HCT116 (cell line): ENCODE measurements around the gene TAF12. TPM values are rescaled to one million over a fixed set of nuclear protein-coding genes. Genes with fewer than 3 reads are reported as not detected.

Source experiments
- ATAC-seq: fragments of 200-7000 bp; cut with Tn5 transposase; 2 replicates; pipeline ENCODE4 v1.9.1; 2020; ENCODE audit warnings: mild to moderate bottlenecking, moderate library complexity
- BruUV-seq: library from RNA; stranded (reverse); fragments of 400-500 nt; replicated peaks from 2 replicates; lab custom pipeline; 2021; lab: Mats Ljungman, UMichigan
- CTCF ChIA-PET: fragments of 300-600 bp; sonication (Branson Sonifier 250); formaldehyde crosslinking; loops from one replicate; lab custom pipeline; 2021; ENCODE audit warnings: antibody characterized with exemption; lab: Charles Lee
- POLR2A ChIA-PET: fragments of 300-600, 350-600 bp; sonication (Branson Sonifier 250); formaldehyde crosslinking; loops from one replicate; lab custom pipeline; 2021; ENCODE audit warnings: antibody characterized with exemption; lab: Charles Lee
- RAD21 ChIA-PET, 2 experiments: fragments of 300-600 bp; sonication (Branson Sonifier 250); formaldehyde crosslinking; loops; one replicate each; lab custom pipeline; 2023; ENCODE audit warnings: low total read pairs in 2 of 2; ENCODE audit not compliant: uncharacterized antibody in 2 of 2, unreplicated experiment in 2 of 2, low non-redundant PET in 1 of 2; lab: Charles Lee
- DNase-seq: peaks from one replicate; pipeline ENCODE4 v3.0.0-alpha.2; 2010; ENCODE audit warnings: low read depth, low spot score
- H2AFZ ChIP-seq: fragments of 200-600 bp; shearing (Covaris generic), sonication (generic); 2 replicates; pipeline ENCODE4 v1.6.1; 2017; ENCODE audit warnings: low read depth, mixed run types, mixed read lengths, antibody characterized with exemption, low read length; ENCODE audit not compliant: poor library complexity, severe bottlenecking
- H3K27ac ChIP-seq: 2 replicates; pipeline ENCODE4 v1.5.1; 2012; ENCODE audit warnings: low read depth, low read length
- H3K27me3 ChIP-seq: fragments of 200-600 bp; sonication (generic); 2 replicates; pipeline ENCODE4 v1.6.1; 2016; ENCODE audit warnings: mixed run types, low read length, mixed read lengths; ENCODE audit not compliant: insufficient read depth
- H3K36me3 ChIP-seq, 2 experiments: fragments of 200-500 bp in 1 of 2; fragments of 200-600 bp in 1 of 2; sonication (Bioruptor generic) in 1 of 2; sonication (generic) in 1 of 2; 2 replicates each; pipeline versions ENCODE4 v1.5.1 to v1.6.1; 2014 to 2016; ENCODE audit warnings: low read length in 2 of 2, inconsistent platforms in 1 of 2, mixed read lengths in 1 of 2, mixed run types in 1 of 2; ENCODE audit not compliant: insufficient read depth in 2 of 2, control insufficient read depth in 1 of 2
- H3K4me1 ChIP-seq, 2 experiments: fragments of 200-600 bp in 1 of 2; sonication (generic) in 1 of 2; 2 replicates each; pipeline versions ENCODE4 v1.5.1 to v1.6.1; 2012 to 2017; ENCODE audit warnings: low read length in 2 of 2, inconsistent platforms in 1 of 2, mild to moderate bottlenecking in 1 of 2, mixed read lengths in 1 of 2, mixed run types in 1 of 2, moderate library complexity in 1 of 2; ENCODE audit not compliant: insufficient read depth in 2 of 2, control insufficient read depth in 1 of 2
- H3K4me2 ChIP-seq: fragments of 200-600 bp; sonication (generic); 2 replicates; pipeline ENCODE4 v1.6.1; 2017; ENCODE audit warnings: mixed run types, low read length, mixed read lengths
- H3K4me3 ChIP-seq, 2 experiments: fragments of 200-600 bp in 1 of 2; sonication (generic) in 1 of 2; replicated peaks in 1 of 2; 2 replicates each; pipeline ENCODE4 v1.5.1; 2011 to 2016; ENCODE audit warnings: low read length in 2 of 2, control low read depth in 1 of 2, low read depth in 1 of 2, mild to moderate bottlenecking in 1 of 2, mixed read lengths in 1 of 2, mixed run types in 1 of 2
- H3K79me2 ChIP-seq: fragments of 200-600 bp; sonication (generic); 2 replicates; pipeline ENCODE4 v1.6.1; 2017; ENCODE audit warnings: mild to moderate bottlenecking, mixed run types, low read length, moderate library complexity, mixed read lengths; ENCODE audit not compliant: insufficient read depth
- H3K9ac ChIP-seq: fragments of 200-600 bp; sonication (generic); 2 replicates; pipeline ENCODE4 v1.6.1; 2016; ENCODE audit warnings: low read length, mixed read lengths
- H3K9me2 ChIP-seq: fragments of 200-600 bp; sonication (generic), shearing (Covaris generic); 2 replicates; pipeline ENCODE4 v1.6.1; 2017; ENCODE audit warnings: mixed run types, mild to moderate bottlenecking, moderate library complexity; ENCODE audit not compliant: insufficient read depth
- H3K9me3 ChIP-seq, 2 experiments: fragments of 200-500 bp in 1 of 2; fragments of 200-600 bp in 1 of 2; sonication (Bioruptor generic) in 1 of 2; sonication (generic) in 1 of 2; 2 replicates each; pipeline ENCODE4 v1.6.1; 2014 to 2017; ENCODE audit warnings: low read length in 2 of 2, mixed read lengths in 2 of 2, inconsistent platforms in 1 of 2, low read depth in 1 of 2, mild to moderate bottlenecking in 1 of 2, mixed run types in 1 of 2, moderate library complexity in 1 of 2; ENCODE audit not compliant: control insufficient read depth in 1 of 2, insufficient read depth in 1 of 2
- H4K20me1 ChIP-seq: fragments of 200-600 bp; sonication (generic), shearing (Covaris generic); 2 replicates; pipeline ENCODE4 v1.6.1; 2017; ENCODE audit warnings: mixed run types, mild to moderate bottlenecking, moderate library complexity; ENCODE audit not compliant: insufficient read depth
- ATF3 ChIP-seq: IDR thresholded peaks from 2 replicates; pipeline ENCODE4 v1.6.1; 2012
- CBX3 ChIP-seq: IDR thresholded peaks from 2 replicates; pipeline ENCODE4 v1.6.1; 2012; ENCODE audit warnings: low read depth
- CTCF ChIP-seq, 3 experiments: fragments of 200-600 bp in 1 of 3; sonication (generic) in 1 of 3; IDR thresholded peaks in 2 of 3; conservative IDR thresholded peaks in 1 of 3; 2 replicates each; pipeline ENCODE4 v1.5.1; 2012 to 2017; ENCODE audit warnings: low read depth in 2 of 3, low read length in 2 of 3, antibody characterized with exemption in 1 of 3, borderline replicate concordance in 1 of 3, control low read depth in 1 of 3, mild to moderate bottlenecking in 1 of 3, mixed read lengths in 1 of 3, mixed run types in 1 of 3, moderate library complexity in 1 of 3; ENCODE audit not compliant: insufficient read depth in 1 of 3
- EGR1 ChIP-seq: IDR thresholded peaks from 2 replicates; pipeline ENCODE4 v1.6.1; 2012; ENCODE audit warnings: low read depth
- ELF1 ChIP-seq: IDR thresholded peaks from 2 replicates; pipeline ENCODE4 v1.6.1; 2012; ENCODE audit warnings: low read depth, borderline replicate concordance
- EZH2 ChIP-seq: fragments of 200-600 bp; sonication (generic); IDR thresholded peaks from 2 replicates; pipeline ENCODE4 v1.6.1; 2017; ENCODE audit warnings: antibody characterized with exemption, mixed run types
- FOSL1 ChIP-seq: IDR thresholded peaks from 2 replicates; pipeline ENCODE4 v1.6.1; 2012; ENCODE audit warnings: low read depth
- POLR2A ChIP-seq: IDR thresholded peaks from 2 replicates; pipeline ENCODE4 v1.7.0; 2011; ENCODE audit warnings: borderline replicate concordance; ENCODE audit not compliant: insufficient read depth, insufficient read length; ENCODE audit errors: extremely low read depth
- RAD21 ChIP-seq: IDR thresholded peaks from 2 replicates; pipeline ENCODE4 v1.6.1; 2012; ENCODE audit warnings: low read depth, mild to moderate bottlenecking
- REST ChIP-seq: IDR thresholded peaks from 2 replicates; pipeline ENCODE4 v1.6.1; 2012; ENCODE audit warnings: low read depth
- SIN3A ChIP-seq: IDR thresholded peaks from 2 replicates; pipeline ENCODE4 v1.6.1; 2012; ENCODE audit warnings: low read depth
- SRF ChIP-seq: IDR thresholded peaks from 2 replicates; pipeline ENCODE4 v1.6.1; 2012; ENCODE audit warnings: low read depth
- TCF7L2 ChIP-seq: IDR thresholded peaks from 2 replicates; pipeline ENCODE4 v1.7.0; 2011; ENCODE audit warnings: borderline replicate concordance, inconsistent platforms; ENCODE audit not compliant: insufficient read depth, insufficient read length; ENCODE audit errors: extremely low read depth
- YY1 ChIP-seq: IDR thresholded peaks from 2 replicates; pipeline ENCODE4 v1.6.1; 2011; ENCODE audit warnings: low read length, low read depth, moderate library complexity, mild to moderate bottlenecking; ENCODE audit not compliant: insufficient replicate concordance; ENCODE audit errors: extremely low read depth
- ZFX ChIP-seq: fragments of 450-650 bp; IDR thresholded peaks from 2 replicates; pipeline ENCODE4 v1.6.1; 2017
- ZNF274 ChIP-seq: fragments of 200-500 bp; sonication (Bioruptor generic); IDR thresholded peaks from 2 replicates; pipeline ENCODE4 v1.6.1; 2014; ENCODE audit warnings: mild to moderate bottlenecking, low read depth, low read length, inconsistent platforms
- intact Hi-C: fragments of 100-400 bp; cut with micrococcal nuclease; formaldehyde crosslinking; loops from 2 replicates; pipeline ENCODE4 v1.10.0; 2022
- total RNA-seq: library from RNA; stranded (reverse); gene quantifications from one replicate; pipeline ENCODE4 v1.2.1, GENCODE V29; 2021; ENCODE audit not compliant: unreplicated experiment

Gene TAF12
- total RNA-seq, 1 experiment from 2014 or later, result 39.0 TPM

- no peak for TF ChIP-seq REST
- TF ChIP-seq, all 23 proteins: peak for 0
These were observed 77.1 kb downstream of the TAF12 start (continued) for GRCh38 chr1:28565726-28566125.

GRCh38 chr1:28565040-28565439, 77.8 kb downstream of the TAF12 start:
- H4K20me1 ChIP-seq, result no peaks in the 10 kb centered on the region
- ChIA-PET CTCF (no interaction called here), POLR2A (interaction anchor here (1.5 kb wide), 2 partner anchors 12 to 15 kb away, joined by 3 to 5 read pairs; no protein-coding TSS in a partner anchor)
- no peaks in the 10 kb centered on the region for H3K9me3 ChIP-seq
- H3K9me2 ChIP-seq, result no peaks in the 10 kb centered on the region
- H3K4me2 ChIP-seq, result no peak overlapping the region
- H3K79me2 ChIP-seq, result 0 out of 2 replicates have a peak, but pooled peaks cover 3% of the 10 kb centered on the region
- no peak overlapping the region for H2AFZ ChIP-seq
- no peak overlapping the region for H3K27ac ChIP-seq
- peaks cover 24 to 47% of the 10 kb centered on the region in 2 experiments for H3K36me3 ChIP-seq
- intact Hi-C loops, result no loop called here
- BruUV-seq, result no TSS peak
- H3K9ac ChIP-seq, result no peak overlapping the region
- H3K27me3 ChIP-seq, result no peaks in the 10 kb centered on the region
- TF ChIP-seq SIN3A (no peak), CBX3 (no peak), EZH2 (no peak), RAD21 (no peak), ATF3 (no peak), ZNF274 (no peak), ELF1 (no peak), FOSL1 (no peak), REST (no peak), SRF (no peak), CTCF (IDR thresholded peaks at IDR 0.05 in 2 of 3, conservative IDR thresholded peaks at IDR 0.05 in 1 of 3; ENCODE audit: borderline replicate concordance in 1 of 3, insufficient read depth in 1 of 3, low read depth in 2 of 3, low read length in 2 of 3) (no peak), ZFX (no peak), EGR1 (no peak), TCF7L2 (no peak), POLR2A (no peak), YY1 (no peak)
- TF ChIP-seq, all 23 proteins: peak for 0
- no peaks in the 10 kb centered on the region for H3K4me1 ChIP-seq
- RAD21 ChIA-PET, result no interaction called here
- ATAC-seq (no peak), DNase-seq (no peak)
- no peak overlapping the region for H3K4me3 ChIP-seq
